Cortex of kidney (tissue), 1 donor: ENCODE data around the gene MSRB3.

Source experiments
- DNase-seq: peaks from one replicate; lab custom pipeline; 2025; lab: John Stamatoyannopoulos, UW

Gene MSRB3

DNA sequence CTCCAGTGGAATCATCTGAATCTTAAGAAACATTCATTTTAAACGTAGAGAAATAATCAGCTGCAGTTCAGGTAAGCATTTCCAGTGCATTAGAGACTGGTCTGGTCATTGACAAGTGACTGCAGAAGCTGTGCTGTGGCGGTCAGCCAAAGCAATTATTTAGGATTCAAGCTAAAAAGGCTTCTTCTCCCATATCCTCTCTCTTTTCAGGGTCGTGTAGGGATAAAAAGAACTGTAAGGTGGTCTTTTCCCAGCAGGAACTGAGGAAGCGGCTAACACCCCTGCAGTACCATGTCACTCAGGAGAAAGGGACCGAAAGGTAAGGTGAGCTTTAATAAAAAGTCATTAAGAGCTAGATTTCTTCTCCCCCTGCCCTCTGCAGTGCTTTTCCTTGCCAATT, 48.1 kb downstream of the MSRB3 start:
- no peak for DNase-seq

DNA sequence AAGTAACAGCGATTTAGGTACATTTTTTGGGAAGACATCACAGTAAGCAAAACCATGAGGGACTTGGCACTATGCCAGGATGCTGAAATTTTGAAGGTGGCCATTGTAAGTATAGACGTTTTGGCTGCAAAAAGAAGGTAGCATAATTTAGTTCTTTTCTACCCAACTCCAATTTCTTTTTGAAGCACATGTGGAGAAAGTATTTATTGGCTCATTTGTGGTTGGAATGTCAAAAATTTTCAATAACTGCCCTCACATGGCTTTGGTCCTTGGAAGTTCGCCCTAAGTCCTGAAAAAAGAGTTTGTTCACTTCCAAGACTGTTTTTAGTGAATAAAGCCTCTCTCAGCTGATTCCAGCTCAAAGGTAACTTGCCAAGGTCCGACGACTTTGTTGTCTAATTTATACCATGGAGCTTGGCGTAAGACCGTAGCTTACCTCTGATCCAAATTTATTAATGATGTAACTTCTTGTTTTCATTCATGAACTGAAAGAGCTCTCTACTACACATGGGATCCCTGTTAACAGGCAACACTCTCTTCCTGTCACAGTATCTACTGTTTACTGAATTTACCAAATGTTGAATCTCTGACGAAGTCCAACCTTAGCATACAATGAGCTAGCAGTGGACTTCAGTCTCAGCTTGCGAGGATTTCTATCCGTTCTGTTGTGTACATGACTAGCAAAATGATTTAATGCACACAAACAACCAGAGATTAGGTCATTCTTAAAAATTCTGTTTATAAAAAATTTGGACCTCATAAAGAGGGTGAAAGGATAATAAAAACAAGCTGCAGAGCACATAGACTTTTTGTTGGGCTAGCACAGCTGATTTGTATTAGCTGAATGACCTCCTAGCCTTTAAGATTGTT, 49.0 kb downstream of the MSRB3 start:
- DNase-seq: no peak

DNA sequence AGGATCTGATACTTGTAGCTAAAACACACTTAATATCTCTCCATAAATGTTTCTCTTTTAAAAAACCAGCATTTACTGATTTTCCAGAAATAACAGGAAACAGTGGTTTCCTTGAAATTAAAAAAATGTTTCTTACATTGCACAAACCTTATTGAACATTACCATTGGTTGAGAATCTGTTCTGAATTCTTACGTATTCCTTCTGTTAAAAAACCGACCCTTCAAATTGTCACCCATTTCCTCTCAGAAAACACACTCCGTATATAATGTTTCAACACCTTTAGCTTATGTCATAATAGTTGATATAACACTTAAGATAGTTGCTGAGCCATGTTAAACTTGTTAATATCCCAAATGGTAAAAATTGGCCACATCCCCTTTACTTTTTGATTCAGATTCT, 51.2 kb downstream of the MSRB3 start:
- no peak for DNase-seq

DNA sequence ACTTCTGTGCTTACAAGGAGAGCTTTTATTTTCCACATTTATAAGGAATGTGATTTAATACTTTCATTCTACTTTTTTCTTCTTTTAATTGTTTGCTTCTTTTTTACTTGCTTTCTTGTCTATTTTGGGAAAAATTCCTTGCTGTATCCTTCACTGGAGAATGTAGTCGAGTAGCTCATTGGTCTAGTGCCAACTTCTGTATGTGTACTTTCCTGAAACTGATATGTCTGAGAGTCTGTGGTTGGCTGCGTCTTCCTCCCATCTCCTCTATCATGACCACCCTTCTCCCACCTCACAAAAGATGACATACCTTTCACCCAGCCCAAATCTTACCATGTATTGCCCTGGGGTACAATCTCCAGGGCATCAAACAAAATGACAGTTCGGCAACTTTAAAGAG, 51.8 kb downstream of the MSRB3 start:
- DNase-seq: no peak

DNA sequence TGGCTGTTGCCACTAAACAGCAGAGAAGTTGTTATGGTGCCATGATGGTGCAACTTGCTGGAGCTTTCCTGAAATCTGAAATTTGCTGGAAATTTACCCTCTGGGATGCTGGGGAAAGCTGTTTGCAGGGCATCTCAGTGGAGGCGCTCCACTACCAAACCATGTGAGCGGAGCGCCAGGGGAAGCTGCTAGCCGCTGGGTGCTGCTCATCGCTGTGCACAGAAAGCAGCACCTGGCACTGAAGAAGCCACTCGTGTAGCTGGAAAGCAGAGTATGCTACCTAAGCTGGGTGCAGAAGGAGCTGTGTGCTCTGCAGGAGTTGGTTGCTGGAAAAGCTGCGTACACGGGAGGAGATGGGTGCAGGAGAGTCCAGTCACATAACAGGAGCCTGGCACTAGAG, 53.0 kb downstream of the MSRB3 start:
- DNase-seq: no peak

DNA sequence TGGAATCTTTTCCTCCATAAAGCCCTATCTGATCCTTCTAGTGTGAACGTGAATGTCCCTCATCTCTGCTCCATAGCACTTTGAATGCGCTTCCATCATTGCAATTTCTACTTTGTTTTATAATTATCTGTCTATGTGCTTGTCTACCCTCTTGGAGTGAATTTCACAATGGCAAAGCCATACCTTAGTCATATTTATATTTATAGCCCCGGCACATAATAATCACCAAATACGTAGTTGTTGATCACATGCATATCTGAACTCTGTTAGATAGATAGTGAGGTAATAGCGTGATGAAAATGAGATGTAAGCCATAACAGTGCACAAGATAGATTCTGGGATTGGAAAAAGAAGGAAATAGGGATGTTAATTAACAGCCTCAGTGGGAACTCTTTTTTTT, 55.2 kb downstream of the MSRB3 start:
- DNase-seq: no peak

DNA sequence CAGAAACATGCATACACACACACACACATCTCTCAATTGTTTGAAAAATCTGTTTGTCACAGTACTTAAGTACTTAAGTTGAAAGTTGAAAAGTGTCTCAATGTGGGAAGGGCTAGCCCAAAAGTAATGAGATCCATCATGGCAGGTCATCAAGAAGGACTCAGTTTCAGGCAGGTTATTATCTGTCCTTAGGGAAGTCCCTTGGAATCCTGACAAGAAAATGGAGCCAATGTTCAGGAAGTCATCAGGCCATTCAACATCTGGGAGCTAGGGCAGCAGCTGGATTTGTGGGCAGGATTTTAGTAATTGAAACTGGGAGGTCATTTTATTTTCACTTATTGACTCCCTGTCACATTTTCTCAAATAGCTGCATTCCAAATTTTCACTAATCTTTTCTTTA, 56.0 kb downstream of the MSRB3 start:
- DNase-seq: no peak

DNA sequence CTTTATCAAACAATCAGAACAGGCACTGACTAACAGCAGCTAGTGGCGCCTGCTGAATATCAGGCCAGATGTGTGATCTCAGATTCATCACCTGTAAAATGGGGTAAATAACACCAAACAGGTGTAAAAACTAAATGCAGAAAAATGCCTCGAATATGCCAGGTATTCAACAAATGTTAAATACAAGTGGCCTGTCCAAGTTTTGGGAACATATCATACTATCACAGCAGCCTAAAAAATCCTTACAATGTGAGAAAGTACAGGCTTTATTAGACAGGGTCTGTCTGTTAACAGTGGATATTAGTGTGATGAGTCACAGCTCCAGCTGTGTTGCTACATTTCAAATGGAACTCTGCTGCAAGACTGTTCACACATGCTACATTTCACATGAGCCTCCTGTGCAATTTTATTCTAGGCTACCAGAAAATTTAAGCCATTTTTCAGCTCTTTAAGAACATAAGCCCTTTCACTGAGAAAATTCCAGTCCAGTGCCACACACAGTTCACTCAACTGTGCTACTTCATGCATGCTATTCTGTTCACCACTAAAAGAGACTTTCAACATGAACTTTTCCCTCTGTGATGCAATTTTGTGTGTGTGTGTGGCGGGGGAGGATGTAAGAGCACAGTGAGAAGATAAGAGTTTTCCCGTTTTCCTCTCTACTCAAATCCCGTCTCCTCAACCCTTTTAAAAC, 56.7 kb downstream of the MSRB3 start:
- no peak for DNase-seq

DNA sequence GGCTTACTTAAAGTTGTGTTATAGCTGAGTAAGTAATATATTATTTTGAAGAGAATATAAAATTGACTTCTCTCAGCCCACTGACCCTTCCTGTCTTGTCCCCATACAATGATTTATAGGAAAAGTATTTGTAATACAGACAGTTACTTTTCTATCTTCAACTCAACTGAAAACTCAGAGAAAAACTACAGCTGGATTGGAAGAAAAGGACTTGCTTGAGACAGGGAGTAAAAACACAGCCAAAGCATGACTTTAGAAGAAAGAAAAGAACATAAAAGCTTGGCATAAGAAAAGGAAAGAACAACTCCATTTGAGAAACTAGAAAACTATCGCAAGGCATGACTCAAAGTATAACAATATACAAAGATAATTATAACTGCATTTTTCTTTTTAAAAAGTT, 57.5 kb downstream of the MSRB3 start:
- no peak for DNase-seq

DNA sequence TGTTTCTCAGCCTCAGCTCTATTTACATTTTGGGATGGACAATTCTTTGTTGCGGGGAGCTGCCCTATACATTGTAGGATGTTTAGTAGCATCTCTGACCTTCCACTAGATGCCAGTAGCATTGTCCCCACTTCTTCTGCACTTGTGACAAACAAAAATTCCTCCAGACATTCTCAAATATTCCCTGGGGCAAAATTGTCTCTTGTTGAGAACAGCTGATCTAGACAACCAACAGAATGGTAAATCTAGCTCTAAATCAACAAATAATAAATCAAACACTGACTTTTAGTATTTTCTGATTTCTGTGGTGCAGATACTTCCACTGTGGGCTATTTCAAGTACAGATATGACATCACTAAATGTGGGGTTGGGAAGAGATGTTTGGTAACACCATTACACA, 60.7 kb downstream of the MSRB3 start:
- no peak for DNase-seq

DNA sequence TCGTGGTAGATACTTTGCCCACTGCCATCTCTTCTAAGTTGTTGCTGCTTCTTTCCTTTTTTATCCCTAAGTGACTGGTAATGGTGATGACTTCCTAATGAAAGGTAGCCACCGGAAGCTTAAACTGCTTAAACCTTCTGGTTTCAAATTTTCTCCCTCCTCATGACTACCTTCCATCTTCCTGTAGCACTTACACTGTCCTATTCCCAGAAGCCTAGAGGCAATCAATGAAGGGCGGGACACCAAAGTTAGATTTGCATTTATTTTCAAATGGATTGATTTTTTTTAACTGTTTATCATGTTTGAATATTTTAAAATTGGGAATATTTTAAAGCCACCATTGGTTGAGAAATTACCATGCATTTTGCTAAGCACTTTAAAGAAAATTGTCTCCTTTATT, 64.7 kb downstream of the MSRB3 start:
- no peak for DNase-seq

DNA sequence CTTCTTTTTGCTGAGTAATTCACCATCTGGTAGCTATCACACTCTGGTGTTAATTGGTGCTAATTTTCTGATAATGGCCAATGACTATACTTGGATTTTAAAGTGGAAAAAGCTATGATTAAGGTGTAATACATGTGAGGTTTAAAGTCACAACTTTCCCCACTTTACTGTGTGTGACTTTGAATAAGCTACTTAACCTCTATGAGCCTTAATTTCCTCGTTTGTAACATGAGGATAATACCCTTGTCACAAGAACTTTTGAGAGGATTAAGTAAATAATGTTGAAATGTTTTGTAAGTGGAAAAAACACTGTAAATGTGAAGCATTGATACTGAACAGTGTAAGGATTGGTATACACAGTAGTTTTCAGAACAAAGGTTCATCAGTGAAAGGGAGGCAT, 65.3 kb downstream of the MSRB3 start:
- DNase-seq: no peak

DNA sequence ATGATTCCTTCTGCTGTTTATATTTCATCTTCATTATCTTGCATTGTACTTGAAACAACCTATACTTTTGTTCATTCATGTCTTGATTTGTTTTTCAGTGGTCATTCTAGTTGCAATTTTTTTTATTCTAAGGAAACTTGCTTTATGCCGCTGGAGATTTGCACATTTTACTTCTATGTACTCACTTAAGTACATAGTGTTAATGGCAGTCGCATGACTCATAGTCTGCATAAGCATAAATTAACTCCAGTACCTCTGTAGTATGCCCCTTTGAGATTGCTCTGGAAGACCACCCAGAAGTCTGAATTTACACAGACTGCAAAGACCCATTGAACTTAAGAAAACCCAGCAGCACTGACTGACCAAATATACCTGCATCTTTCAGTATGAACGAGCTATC, 77.0 kb downstream of the MSRB3 start:
- DNase-seq: no peak

DNA sequence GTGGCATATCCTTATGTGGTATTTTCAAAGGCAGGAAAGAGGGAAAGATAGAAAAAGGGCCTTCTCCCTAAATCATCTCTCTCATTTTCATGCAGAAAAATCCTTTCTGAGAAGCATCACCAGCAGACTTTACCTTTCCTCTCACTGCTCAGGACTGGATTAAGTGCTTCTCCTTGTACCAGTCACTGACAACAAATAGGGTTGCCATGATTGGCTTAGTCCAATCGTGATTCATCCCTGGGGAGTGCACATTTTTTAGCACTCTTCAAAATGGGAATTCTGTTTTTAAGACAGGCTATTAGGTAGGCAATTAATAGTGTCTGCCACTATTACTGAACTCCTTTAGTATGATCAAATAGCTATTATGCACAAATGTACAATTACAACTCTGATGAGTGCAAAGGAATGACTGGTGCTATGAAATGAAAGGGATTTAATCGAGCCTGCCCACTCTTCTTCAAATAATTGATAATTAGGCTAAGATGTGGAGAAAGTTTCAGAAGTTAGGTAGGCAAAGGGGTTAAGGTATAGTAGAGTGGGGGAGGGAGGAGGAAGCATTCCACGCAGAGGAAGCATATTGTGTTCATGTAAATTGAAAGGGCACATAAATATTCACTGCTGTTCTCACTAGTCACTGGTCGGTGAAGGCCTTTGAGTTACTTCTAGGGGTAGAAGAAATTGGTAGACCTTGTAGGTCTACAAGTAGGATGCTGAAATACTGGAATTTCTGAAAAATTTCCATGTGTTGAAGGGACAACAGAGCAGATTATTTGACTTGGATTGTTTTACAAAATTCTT, 84.0 kb downstream of the MSRB3 start:
- DNase-seq: no peak

DNA sequence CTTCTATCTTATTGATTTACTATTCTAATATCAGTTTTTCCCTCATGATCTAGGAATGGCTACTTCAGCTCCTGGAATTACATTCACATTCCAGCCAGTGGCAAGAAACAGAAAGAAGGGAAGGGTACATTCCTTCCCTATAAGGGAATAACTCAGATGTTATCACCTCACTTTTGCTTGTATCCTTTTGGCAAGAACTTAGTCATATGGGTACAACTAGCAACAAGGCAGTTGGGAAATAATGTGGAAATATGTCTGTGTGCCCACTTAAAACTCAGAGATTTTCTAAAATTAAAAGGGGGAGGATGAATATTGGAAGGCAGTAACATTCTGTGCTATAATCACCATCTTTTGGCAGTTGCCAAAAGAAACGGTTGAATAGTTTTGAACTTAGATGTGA, 85.6 kb downstream of the MSRB3 start:
- DNase-seq: no peak

DNA sequence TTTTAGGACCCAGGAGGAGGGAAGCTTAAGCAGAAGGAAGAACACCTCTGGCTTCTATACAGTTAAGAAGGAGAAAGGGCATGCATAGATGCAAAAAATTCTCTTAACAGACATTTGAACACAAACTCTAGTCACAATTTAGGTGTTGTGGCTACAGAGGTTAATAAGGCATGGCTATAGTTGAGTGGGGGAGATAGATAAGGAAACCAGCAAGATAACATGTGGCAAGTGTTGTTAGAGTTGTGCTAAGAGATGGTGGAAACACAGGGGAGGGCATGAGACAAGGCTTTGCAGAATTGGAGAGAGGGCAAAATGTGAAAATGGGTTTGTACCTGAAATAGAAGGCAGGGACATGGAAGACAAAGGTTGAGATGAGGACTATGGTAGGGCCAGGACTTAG, 88.9 kb downstream of the MSRB3 start:
- DNase-seq: no peak

DNA sequence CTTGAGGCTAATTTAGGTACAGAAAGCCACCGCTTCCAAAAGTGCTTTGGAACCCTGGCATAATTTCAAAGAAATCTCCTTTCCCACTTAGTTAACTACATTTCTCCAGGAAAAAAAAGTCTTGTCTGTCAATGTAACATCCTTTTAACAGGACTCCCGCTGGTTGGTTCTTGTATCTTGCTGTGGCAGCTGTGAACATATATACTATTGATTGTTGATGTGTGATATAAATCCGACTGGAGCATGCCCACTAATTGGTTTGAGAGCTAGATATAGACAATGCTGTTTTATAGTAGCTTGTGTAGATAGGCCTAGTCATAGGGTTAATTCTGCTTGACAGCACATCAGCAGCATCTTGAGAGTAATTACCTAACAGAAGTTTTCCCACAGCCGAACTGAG, 89.6 kb downstream of the MSRB3 start:
- DNase-seq: no peak

DNA sequence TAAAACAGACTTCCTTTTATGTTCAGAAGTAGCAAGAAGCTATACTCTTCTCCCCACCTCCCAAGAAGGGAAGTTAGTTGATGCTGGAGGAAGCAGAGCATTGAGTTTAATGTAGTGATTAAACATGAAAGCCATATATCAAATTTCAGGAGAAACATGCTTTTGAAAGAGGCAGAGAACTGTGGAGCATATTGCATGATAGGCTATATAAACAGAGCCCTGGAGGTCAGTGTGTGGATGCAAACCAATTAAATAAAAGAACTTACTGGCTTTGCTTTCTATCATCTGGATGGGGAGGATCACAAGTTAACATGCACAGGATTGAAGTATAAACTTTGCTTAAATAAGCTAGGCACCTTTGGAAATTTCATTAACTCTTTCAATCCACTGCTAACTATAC, 94.1 kb downstream of the MSRB3 start:
- DNase-seq: no peak

DNA sequence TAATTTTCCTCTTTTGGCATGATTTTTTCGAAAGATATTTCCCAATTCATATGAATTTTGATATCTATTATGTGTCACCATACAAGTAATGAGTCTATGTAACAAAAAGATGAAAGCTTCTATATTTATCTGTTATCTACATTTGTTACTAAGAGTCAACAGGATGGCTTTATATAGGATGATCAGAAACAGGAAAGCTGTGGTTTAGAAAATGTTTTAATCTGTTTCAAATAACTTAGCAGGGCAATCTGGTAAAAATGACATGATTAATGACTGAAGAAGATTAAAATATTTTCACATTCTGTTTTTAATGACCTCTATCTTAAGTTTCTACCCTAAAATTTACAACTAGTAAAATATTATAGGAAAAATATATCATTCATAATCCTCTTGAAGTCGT, 105.8 kb downstream of the MSRB3 start:
- no peak for DNase-seq

DNA sequence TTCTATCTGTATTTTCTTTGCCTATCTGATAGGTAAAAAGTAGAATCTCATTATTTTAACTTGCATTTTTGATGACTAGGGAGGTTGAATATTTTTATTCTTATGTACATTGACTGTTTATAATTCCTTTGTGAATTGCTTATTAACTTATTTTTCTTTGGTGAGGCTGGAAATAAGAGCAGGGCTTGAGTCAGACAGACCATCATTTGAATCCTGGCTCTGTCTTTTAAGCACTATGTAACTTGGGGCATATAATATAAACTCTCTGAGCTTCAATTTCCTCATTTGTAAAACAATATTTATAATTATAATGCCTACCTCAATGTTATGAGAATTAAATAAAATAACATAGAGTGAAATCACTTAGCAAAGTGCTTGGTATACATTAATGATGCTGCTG, 108.9 kb downstream of the MSRB3 start:
- no peak for DNase-seq

DNA sequence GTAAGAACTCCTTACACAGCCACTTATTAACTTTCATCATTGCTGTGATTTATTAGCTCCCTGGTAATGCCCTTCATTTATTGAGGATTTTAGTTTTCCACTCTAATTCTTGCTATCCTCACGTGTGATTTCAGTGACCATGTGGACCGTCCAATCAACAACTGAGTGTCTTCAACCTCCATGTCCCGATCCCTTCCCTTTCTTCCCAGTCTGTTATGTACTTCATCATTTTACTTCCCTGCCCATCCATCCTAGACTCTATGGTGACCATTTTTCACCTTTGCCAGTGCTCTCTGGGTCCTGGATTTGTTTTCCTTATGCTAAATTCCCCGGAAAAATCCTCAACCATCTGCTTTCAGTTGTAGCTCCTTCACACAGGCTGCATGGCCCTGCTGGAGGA, 111.0 kb downstream of the MSRB3 start:
- no peak for DNase-seq

DNA sequence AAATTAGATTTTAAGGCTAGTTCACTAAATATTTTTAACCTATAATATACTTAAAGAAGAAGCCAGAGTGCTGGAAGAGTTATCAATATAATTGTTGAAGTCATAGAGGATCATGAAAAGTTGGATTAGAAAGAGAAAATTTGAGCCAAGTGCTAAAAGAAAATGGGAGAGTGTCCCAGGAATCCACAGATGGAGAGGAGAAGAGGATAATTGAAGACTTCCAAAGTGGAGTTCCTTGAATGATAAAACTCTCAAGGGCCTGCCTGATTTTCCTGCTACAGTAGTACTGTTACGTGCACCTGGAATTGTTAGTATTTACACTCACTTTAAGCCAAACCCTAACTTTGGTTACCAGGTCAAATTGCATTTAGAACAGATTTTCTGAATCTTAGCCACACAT, 113.2 kb downstream of the MSRB3 start:
- DNase-seq: no peak

DNA sequence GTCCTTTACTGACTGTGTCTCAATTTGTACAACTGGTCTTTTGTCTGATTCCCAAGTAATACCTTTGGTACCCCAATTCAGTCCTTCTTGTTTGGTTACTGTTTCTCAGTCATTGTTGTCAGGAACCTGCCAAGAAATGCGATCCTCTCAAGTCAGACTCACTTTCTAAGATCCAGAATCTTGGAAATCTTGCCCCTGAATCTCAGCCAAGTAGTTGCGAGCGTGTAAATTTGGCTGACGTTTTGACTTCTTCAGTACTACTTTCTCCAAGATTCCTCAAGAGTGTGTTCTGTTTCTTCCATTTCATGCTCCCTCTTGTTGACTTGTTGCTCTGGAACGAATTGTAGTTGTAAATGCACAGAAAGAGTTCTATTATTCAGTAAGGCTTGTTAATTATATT, 114.0 kb downstream of the MSRB3 start:
- DNase-seq: no peak
